ENCODE data around the gene CFAP47.

The CFAP47 gene

DNA sequence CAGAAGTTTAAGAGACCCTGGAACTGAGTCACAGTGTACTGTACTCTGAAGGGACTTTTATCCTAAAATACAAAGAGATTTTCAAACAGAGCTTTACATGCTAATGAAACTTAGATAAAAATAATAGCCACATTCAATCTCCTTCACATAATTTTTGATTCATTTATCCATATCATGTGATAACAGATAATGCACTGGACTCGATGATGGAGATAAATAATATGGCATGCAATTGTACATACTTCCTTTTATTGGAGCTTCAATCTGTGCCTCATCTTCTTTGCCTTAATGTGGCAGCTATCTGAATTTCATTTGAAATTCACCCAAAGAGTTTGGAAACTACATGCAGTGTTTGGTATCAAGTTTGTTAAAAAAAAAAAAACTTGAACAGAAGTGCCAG lies 390.6 kb downstream of the CFAP47 start:
- no peak for DNase-seq

DNA sequence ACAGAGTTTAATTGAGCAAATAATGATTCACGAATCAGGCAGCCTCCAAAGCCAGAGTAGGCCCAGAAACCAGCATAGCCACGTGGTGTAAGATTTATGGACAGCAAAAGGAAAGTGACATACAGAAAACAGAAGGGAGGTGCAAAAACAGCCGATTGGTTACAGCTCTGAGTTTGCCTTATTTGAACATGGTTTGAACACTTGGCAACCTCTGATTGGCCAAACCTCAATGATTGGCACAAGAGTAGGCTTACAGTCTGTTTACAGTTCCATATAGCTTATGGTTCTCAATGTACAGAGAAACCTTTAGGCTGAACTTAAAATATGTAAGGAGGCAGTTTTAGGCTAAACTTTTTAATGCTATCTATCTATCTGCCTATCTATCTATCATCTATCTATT lies 394.8 kb downstream of the CFAP47 start:
- DNase-seq = no peak

DNA sequence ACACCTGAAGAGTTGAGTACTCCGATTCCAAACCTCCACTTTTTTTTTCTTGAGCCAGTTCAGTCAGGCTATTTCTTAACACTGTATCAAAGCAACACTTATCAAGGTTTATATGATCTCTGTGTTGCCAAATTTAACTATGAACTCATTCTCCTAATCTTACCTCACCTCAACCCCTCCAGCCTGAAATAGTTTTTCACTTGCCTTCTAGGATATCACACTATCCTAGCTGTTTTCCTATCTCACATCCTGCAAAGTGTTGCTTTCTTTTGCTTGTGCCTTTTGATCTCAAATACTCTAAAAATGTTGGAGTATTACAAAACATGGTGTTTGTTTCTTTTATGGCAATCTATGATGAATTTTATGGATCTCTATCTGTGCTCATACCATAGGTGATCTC lies 415.0 kb downstream of the CFAP47 start:
- no peak for DNase-seq

DNA sequence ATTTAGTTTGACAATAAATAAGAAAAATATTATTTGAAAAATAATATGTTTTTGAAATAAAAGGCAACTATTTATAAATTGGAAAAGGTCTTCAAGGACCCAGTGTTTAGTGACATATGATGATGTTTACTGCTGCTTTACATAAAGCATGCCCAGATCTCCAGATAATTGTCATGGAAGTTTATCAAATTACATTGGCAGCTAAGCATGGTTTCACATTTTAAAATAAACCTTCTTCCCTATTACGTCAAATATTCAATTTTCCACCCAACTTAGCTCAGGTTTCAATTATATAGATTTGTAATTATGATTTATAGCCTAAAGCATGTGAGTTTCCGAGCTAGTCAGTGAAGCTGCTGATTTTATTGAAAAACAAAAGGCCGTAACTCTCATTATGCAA lies 417.2 kb downstream of the CFAP47 start:
- DNase-seq = no peak

DNA sequence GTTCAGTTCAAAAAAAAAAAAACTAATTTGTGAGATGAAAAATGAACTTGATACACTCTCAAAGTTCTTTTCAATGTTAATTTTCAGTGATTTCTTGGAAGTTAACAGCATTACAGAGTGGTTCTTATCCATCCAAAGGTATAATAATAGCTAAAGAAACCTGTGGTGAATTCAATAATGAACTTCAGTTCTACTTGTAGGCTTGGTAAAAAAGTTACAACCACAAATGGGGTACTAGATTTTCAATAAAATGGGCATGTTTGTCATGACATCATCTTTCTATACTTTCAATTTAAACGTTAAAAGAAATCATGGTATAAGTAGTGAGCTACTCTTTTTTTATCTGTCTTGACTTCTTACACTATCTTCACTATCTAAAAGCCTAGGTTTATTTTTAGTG lies 424.8 kb downstream of the CFAP47 start:
- DNase-seq = no peak

DNA sequence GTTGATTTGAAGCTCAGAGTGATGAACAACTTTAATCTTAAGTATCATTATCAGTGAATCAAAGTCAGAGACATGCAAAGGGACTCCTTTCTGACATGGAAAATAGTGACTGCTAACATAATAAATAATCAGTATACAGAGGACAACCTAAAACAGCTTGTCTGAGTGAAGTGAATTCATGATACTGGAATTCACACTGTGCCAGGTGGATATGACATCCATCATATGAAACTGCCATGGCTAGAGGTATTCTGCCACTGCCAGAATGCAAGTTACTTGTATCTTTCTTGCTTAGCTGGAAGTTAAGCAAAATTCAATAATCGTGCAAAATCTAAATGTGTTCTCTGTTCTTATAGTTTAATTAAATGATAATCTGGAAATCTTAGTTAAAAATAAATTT lies 429.0 kb downstream of the CFAP47 start:
- DNase-seq = no peak

DNA sequence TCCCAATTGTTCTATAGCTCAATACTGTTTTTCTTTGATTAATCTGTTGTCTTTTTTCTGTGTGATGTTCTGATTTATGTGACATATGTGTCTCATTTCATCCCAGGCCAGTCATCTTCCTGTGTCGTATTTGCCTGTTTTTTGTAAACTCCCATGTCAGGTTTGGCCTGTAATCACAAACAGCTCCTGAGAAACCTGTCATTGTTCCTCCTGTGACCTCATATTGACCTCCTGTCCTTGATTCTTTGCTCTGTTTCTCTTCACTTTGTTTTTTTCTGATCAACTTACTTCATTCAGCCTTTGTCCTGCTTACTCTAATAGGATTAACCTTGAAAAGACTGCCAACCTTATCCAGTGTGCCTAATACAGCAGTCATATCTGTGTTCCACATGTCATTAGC lies 438.3 kb downstream of the CFAP47 start:
- DNase-seq = no peak

DNA sequence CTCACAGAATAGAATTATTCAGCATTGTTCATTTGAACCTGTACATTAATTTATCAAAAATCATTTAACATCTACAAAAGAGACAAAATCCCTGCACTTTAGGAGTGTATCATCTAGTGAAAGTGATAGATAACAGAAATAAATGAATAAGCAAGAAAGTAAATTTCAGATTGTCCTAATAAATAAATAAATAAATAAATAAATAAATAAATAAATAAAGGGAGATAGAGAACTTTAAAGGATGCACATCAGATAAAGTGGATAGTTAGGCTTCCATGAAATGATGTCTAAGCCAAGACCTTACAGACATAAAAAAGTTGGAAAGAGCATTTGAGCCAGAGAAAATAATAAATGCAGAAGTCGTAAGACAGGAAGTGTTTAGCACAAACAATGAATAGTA lies 444.7 kb downstream of the CFAP47 start:
- DNase-seq = no peak

DNA sequence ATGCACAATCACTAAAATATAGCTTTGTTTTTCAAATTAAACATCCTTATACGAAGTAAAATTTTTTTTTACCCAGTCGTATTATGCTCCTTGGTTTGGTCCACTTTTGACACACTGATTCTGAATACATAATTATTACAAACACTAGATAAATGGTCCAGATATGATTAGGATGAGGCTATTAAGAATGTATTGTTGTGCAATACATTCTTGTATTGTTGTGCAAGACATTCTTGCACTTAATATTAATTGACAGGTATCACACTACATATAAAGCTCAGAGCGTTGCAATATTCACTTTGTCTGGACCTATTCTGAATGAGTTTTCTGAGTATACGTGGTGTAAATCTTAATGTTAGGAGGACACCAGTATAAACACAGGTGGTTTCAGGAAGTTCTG lies 464.0 kb downstream of the CFAP47 start:
- DNase-seq = no peak

DNA sequence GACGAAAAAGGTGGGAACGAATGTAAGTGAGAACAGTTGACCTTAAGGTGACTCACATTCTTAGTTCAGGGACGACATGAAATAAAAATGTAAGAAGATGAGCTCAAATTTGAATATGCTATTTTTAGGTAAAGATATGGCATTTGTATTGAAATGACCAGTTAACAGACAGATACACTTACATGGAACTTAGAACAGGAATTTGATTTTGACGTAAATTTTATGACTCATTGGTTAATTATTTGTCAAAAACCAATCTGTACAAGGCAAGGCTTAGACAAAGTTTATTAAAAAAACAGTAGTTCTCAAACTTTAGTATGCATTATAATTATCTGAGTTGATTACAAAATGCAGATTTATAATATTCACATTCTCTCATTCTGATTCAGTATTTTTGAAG lies 469.4 kb downstream of the CFAP47 start:
- no peak for DNase-seq

DNA sequence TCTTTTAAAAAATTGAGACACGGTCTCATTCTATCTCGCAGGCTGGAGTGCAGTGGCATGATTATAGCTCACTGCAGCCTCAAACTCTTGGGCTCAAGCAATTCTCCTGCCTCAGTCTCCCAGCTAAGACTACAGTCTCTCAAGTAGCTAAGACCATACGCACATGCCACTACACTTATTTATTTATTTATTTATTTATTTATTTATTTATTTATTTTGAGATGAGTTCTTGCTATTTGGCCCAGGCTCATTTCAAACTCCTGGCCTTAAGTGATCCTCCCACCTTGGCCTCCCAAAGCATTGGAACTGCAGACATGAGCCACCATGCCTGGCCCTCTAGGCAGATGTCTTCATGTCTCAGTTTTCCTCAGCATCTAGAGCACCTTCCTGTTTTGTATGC lies 482.2 kb downstream of the CFAP47 start:
- DNase-seq = no peak

DNA sequence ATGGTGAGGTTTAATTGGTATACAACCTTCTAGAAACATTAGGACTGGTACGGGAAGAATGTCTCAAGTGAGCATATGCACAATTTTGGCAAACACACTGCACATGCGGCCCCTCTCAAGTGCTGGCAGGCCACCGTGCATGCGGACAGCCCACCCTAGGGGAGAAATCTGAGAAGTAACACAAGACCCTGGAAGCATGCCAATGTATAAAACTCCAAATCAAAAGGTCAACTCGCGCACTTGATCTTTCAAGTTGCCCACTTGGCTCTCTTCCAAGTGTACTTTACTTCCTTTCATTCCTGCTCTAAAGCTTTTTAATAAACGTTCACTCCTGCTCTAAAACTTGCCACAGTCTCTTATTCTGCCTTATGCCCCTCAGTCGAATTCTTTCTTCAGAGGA lies 488.3 kb downstream of the CFAP47 start:
- DNase-seq = no peak

DNA sequence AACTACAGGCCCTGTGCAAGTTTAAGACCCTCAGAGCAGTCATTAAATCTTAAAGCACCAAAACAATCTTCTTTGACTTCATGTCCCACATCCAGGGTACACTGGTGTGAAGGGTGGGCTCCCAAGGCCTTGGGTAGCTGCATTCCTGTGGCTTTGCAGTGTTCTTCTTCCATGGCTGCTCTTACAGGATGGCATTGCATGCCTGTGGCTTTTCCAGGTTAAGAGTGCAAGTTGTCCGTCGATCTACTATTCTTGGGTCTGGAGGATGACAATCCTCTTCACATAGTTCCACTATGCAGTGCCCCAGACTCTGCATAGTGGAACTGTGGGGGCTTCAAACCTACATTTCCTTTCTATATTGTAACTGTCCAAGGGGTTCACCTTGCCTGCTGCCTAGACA lies 494.5 kb downstream of the CFAP47 start:
- no peak for DNase-seq

DNA sequence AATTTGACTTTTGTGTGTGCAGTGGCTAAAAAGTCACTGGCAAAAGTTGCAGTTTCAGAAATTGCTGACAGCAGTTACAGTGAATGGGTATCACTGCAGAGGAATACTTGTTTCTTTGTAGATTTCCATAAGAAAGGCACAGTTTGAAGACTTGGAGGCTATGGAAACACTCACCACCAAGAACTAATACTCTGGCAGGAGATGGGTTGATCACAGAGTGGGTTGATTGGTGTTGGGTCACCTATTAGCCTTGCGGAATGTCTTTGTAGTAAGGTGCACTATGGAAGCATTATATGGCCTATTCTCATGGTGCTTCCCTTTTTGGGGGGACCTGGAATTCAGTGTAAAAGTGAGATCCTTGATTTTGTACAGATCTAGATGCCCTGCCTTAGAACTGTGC lies 502.8 kb downstream of the CFAP47 start:
- DNase-seq = no peak

DNA sequence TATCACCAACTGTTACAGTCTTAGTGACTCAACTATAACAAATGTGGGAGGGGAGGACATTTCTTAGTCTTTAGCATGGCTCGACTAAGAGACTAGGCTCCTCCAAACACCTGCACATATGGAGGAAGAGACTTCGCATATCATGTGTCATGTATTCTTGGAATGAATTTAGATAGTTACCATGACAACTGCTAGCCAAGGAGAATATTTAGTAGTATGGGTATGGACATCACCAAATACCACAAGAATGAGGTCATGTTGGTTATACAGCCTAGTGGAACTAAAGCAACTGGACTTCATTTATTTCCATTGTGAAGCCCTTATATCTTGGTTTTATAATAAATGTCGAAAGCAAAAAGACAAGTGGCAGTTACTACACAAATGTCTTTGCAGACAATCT lies 512.3 kb downstream of the CFAP47 start:
- no peak for DNase-seq

DNA sequence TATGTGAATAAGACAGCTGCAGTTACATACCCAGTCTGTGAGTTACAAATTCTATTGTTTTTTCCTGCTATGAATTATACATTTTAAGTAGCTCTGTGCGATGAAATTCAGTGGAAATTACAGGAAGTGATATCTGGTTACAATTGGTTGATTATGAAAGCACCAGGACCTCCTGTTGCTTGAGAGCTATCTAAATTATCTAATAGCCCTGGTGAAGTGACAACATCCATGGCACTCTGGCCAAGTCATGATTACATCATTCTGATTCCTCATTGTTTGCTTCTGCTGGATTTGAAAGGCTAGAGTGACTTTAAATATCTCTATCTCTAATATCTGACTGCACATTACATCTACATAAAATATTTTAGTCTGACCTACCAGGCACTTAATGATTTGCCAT lies 515.0 kb downstream of the CFAP47 start:
- no peak for DNase-seq
